Neuronal stem cell (in vitro differentiated cells): Measurements from ENCODE around the gene MYO16.

ENCODE experiments used
- DNase-seq: peaks from one replicate; pipeline ENCODE4 v3.0.0-alpha.2; 2013; ENCODE audit warnings: low spot score
- H2AFZ ChIP-seq: one replicate; pipeline ENCODE4 v1.6.1; 2013; ENCODE audit warnings: mild to moderate bottlenecking, low read length, inconsistent platforms
- H2AK5ac ChIP-seq: 2 replicates; pipeline ENCODE4 v1.6.1; 2013; ENCODE audit warnings: low read depth, mild to moderate bottlenecking, inconsistent platforms, low read length, moderate library complexity, mixed read lengths
- H2BK120ac ChIP-seq: 2 replicates; pipeline ENCODE4 v1.6.1; 2013; ENCODE audit warnings: low read depth, mild to moderate bottlenecking, inconsistent platforms, low read length, moderate library complexity, mixed read lengths
- H2BK12ac ChIP-seq: one replicate; pipeline ENCODE4 v1.6.1; 2013; ENCODE audit warnings: low read length, inconsistent platforms
- H2BK15ac ChIP-seq: 2 replicates; pipeline ENCODE4 v1.6.1; 2013; ENCODE audit warnings: mild to moderate bottlenecking, low read length, inconsistent platforms, mixed read lengths
- H2BK5ac ChIP-seq: one replicate; pipeline ENCODE4 v1.6.1; 2013; ENCODE audit warnings: inconsistent platforms, mild to moderate bottlenecking, low read length, moderate library complexity
- H3K14ac ChIP-seq: one replicate; pipeline ENCODE4 v1.6.1; 2013; ENCODE audit warnings: low read length, inconsistent platforms
- H3K18ac ChIP-seq: 2 replicates; pipeline ENCODE4 v1.6.1; 2013; ENCODE audit warnings: low read length, inconsistent platforms
- H3K23ac ChIP-seq: 2 replicates; pipeline ENCODE4 v1.6.1; 2013; ENCODE audit warnings: low read depth, mild to moderate bottlenecking, mixed read lengths, low read length, inconsistent platforms; ENCODE audit not compliant: poor library complexity
- H3K27ac ChIP-seq: replicated peaks from 3 replicates; pipeline ENCODE4 v1.5.1; 2013; ENCODE audit warnings: low read length, inconsistent platforms
- H3K27me3 ChIP-seq, 3 experiments: 2 replicates each; pipeline ENCODE4 v1.6.1; 2013; ENCODE audit warnings: low read length in 3 of 3, mild to moderate bottlenecking in 2 of 3, inconsistent platforms in 1 of 3, low read depth in 1 of 3, mixed read lengths in 1 of 3, moderate library complexity in 1 of 3; ENCODE audit not compliant: control insufficient read depth in 3 of 3, insufficient read depth in 3 of 3
- H3K36me3 ChIP-seq, 2 donors: replicated peaks in 1 of 2; 2 replicates each; pipeline ENCODE4 v1.6.1; 2013; ENCODE audit warnings: low read length in 2 of 2; ENCODE audit not compliant: control insufficient read depth in 2 of 2, insufficient read depth in 2 of 2
- H3K4ac ChIP-seq: 2 replicates; pipeline ENCODE4 v1.6.1; 2013; ENCODE audit warnings: inconsistent platforms, mild to moderate bottlenecking, low read length, moderate library complexity
- H3K4me1 ChIP-seq, 2 donors: 1 replicate in 1 of 2; 2 replicates in 1 of 2; pipeline ENCODE4 v1.6.1; 2013; ENCODE audit warnings: low read length in 2 of 2, low read depth in 1 of 2; ENCODE audit not compliant: control insufficient read depth in 2 of 2, insufficient read depth in 1 of 2
- H3K4me2 ChIP-seq: one replicate; pipeline ENCODE4 v1.6.1; 2013; ENCODE audit warnings: mild to moderate bottlenecking, low read length, inconsistent platforms; ENCODE audit not compliant: insufficient read depth, poor library complexity, severe bottlenecking
- H3K4me3 ChIP-seq, 2 donors: 2 replicates each; pipeline ENCODE4 v1.5.1; 2013; ENCODE audit warnings: low read length in 2 of 2, mild to moderate bottlenecking in 2 of 2, inconsistent platforms in 1 of 2, moderate library complexity in 1 of 2
- H3K79me1 ChIP-seq: one replicate; pipeline ENCODE4 v1.6.1; 2013; ENCODE audit warnings: low read depth, mild to moderate bottlenecking, inconsistent platforms, low read length, moderate library complexity
- H3K9ac ChIP-seq: one replicate; pipeline ENCODE4 v1.6.1; 2013; ENCODE audit warnings: mild to moderate bottlenecking, low read depth, low read length, inconsistent platforms; ENCODE audit not compliant: poor library complexity
- H3K9me3 ChIP-seq, 2 donors: replicated peaks in 1 of 2; 2 replicates each; pipeline versions ENCODE3 to v1.6.1; 2013; ENCODE audit warnings: low read length in 2 of 2, mild to moderate bottlenecking in 2 of 2, inconsistent platforms in 1 of 2, low read depth in 1 of 2, mixed read lengths in 1 of 2, moderate library complexity in 1 of 2; ENCODE audit not compliant: control insufficient read depth in 2 of 2, insufficient read depth in 1 of 2
- H4K8ac ChIP-seq: one replicate; pipeline ENCODE4 v1.6.1; 2013; ENCODE audit warnings: low read depth, mild to moderate bottlenecking, inconsistent platforms, low read length, moderate library complexity
- H4K91ac ChIP-seq: one replicate; pipeline ENCODE4 v1.6.1; 2013; ENCODE audit warnings: low read length, low read depth, mild to moderate bottlenecking, inconsistent platforms; ENCODE audit not compliant: poor library complexity
- WGBS, 2 donors: extraction: QIAGEN DNeasy Blood & Tissue Kit; methylation state at CpG; one replicate each; pipeline ENCODE4 v1.1.7; 2013; ENCODE audit warnings: missing lambda C conversion rate in 2 of 2, mixed read lengths in 1 of 2; ENCODE audit not compliant: insufficient read length in 2 of 2, insufficient replicate concordance in 1 of 2; ENCODE audit errors: extremely low coverage in 2 of 2; 5-methylcytosine and 5-hydroxymethylcytosine counted together

The MYO16 gene

DNA sequence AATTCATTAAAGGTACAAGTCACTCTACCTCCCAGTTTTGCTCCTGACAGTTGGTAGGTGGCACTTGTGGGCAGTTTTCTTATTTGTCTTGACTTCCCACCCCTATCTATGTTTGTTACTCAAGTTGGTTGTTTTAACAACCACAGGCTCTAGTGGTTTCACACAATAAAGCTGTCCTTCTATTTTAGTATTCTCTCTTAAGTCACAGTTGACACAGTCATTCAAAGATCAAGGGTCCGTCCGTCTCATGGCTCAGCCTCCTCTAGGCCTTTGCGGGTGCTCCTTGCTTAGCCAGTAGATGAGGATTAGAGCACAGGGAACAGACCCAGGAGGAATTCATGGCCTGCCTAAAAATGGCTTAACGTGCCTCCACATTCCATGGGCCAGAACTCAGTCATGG is 583.2 kb downstream of the MYO16 start:
- no peaks in the 10 kb centered on the region for H3K9me3 ChIP-seq
- H3K27me3 ChIP-seq: no peaks in the 10 kb centered on the region
- no peaks in the 10 kb centered on the region for H3K79me1 ChIP-seq
- peak overlapping the region; percentile 13 for H2AFZ ChIP-seq
- H3K18ac ChIP-seq: no peak overlapping the region
- H3K36me3 ChIP-seq: no peaks in the 10 kb centered on the region
- H2BK120ac ChIP-seq: no peak overlapping the region
- H3K4me1 ChIP-seq: peaks cover 0 to 10% of the 10 kb centered on the region in 2 donors
- H3K27ac ChIP-seq: no peak overlapping the region
- no peak overlapping the region for H2BK15ac ChIP-seq
- H3K14ac ChIP-seq: no peak overlapping the region
- H2AK5ac ChIP-seq: no peak overlapping the region
- no peak overlapping the region for H3K23ac ChIP-seq
- no peak overlapping the region for H3K9ac ChIP-seq
- H2BK5ac ChIP-seq: no peak overlapping the region
- no peak overlapping the region for H4K91ac ChIP-seq
- no peak overlapping the region for H3K4me2 ChIP-seq
- no peak overlapping the region for H2BK12ac ChIP-seq
- H3K4ac ChIP-seq: no peak overlapping the region
- no CpG with 5 or more reads among the region's 4 CpGs for WGBS, 2 donors
- H3K4me3 ChIP-seq: no peak overlapping the region
- H4K8ac ChIP-seq: no peak overlapping the region
- no peak for DNase-seq

DNA sequence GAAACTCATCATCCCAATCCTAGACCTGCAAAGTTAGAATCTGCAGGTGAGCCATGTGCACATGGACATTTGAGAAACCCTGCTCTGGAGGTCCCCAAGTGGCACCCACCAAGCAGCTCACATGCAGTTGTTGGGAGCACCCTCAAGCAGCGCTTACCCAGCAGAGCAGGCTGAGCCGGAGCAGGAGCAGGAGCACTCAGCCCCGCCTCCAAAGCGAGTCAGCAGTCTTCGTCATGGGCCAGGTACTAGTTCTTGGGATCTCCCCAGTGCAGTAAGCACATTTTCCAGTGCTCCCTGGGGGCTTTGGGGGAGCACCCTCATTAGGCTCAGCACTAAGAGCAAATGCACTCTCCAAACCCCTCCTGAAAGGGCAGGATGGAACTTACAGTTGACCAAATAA is 584.3 kb downstream of the MYO16 start:
- Histone ChIP-seq H3K18ac (no peak overlapping the region), H3K4me3 (no peak overlapping the region), H4K91ac (no peak overlapping the region), H3K27ac (no peak overlapping the region), H3K27me3 (no peaks in the 10 kb centered on the region), H3K9ac (no peak overlapping the region), H2BK5ac (no peak overlapping the region), H2BK12ac (no peak overlapping the region), H3K36me3 (no peaks in the 10 kb centered on the region), H2AK5ac (peak overlapping the region; percentile 34), H3K23ac (no peak overlapping the region), H4K8ac (no peak overlapping the region), H3K79me1 (no peaks in the 10 kb centered on the region), H3K4me1 (peaks cover 0 to 10% of the 10 kb centered on the region in 2 donors), H2AFZ (no peak overlapping the region), H3K4me2 (no peak overlapping the region), H3K9me3 (no peaks in the 10 kb centered on the region), H2BK120ac (no peak overlapping the region), H2BK15ac (no peak overlapping the region), H3K4ac (no peak overlapping the region), H3K14ac (no peak overlapping the region)
- no peak for DNase-seq
- WGBS, 2 donors: no CpG with 5 or more reads among the region's 5 CpGs

DNA sequence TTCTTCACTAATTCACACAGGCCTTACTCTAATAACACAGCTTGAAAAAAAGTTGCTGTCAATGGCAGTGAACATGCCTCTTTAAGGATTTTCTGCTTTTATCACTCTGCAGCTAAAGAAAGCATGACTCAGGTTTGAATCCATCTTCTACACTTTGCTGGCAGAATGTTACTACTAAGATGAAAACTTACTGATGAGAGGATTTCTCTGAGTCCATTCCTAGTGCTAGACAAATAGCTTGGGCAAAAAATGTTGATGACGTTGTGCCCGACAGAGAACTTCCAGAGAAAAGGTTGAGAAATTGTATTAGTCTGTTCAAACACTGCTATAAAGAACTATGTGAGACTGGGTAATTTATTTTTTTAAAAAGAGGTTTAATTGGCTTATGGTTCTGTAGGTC is 585.0 kb downstream of the MYO16 start:
- Histone ChIP-seq H2BK12ac (no peak overlapping the region), H3K14ac (no peak overlapping the region), H3K4me1 (peaks cover 0 to 10% of the 10 kb centered on the region in 2 donors), H2AK5ac (no peak overlapping the region), H2AFZ (no peak overlapping the region), H3K27ac (no peak overlapping the region), H3K27me3 (no peaks in the 10 kb centered on the region), H4K91ac (no peak overlapping the region), H3K4me3 (no peak overlapping the region), H3K79me1 (no peaks in the 10 kb centered on the region), H3K36me3 (no peaks in the 10 kb centered on the region), H2BK15ac (no peak overlapping the region), H3K4me2 (no peak overlapping the region), H3K9ac (no peak overlapping the region), H3K4ac (no peak overlapping the region), H3K23ac (no peak overlapping the region), H3K18ac (no peak overlapping the region), H3K9me3 (no peaks in the 10 kb centered on the region), H2BK120ac (no peak overlapping the region), H2BK5ac (no peak overlapping the region), H4K8ac (no peak overlapping the region)
- no peak for DNase-seq
- WGBS, 2 donors: no CpG with 5 or more reads among the region's 2 CpGs

DNA sequence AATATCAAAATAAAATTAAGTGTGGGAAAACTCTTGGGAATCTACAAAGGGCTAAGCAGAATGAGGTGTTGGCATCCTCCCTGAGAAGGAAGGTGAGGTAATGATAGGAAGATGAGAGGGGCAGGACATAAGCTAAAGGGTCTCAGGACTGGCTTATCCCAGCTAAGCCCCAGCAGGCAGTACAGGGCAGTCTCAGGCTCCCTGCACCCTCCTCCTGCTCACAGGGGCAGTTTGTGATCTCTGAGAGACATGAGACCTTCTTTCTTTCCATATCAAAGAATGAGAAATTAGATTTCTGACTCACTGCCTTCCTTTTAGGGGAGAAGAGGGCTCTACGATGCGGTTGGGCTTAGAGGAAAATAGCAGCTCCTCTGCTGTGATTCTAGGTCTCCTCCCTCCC is 586.0 kb downstream of the MYO16 start:
- H2BK120ac ChIP-seq: no peak overlapping the region
- H2BK5ac ChIP-seq: no peak overlapping the region
- no peak overlapping the region for H2BK12ac ChIP-seq
- H3K27ac ChIP-seq: no peak overlapping the region
- peaks cover 0 to 10% of the 10 kb centered on the region in 2 donors for H3K4me1 ChIP-seq
- H3K4ac ChIP-seq: no peak overlapping the region
- no peak overlapping the region for H3K4me2 ChIP-seq
- no CpG with 5 or more reads among the region's 2 CpGs for WGBS, 2 donors
- no peak overlapping the region for H3K23ac ChIP-seq
- H3K79me1 ChIP-seq: no peaks in the 10 kb centered on the region
- DNase-seq: no peak
- H3K9ac ChIP-seq: no peak overlapping the region
- H3K36me3 ChIP-seq: peaks cover 0 to 1% of the 10 kb centered on the region in 2 donors
- H2AK5ac ChIP-seq: no peak overlapping the region
- no peak overlapping the region for H3K14ac ChIP-seq
- no peak overlapping the region for H4K91ac ChIP-seq
- H3K27me3 ChIP-seq: no peaks in the 10 kb centered on the region
- H3K9me3 ChIP-seq: no peaks in the 10 kb centered on the region
- H4K8ac ChIP-seq: peak overlapping the region; percentile 65
- H3K18ac ChIP-seq: peak overlapping the region; percentile 48
- no peak overlapping the region for H2AFZ ChIP-seq
- peak overlapping the region; percentile 26 for H2BK15ac ChIP-seq
- H3K4me3 ChIP-seq: no peak overlapping the region
